Psoas muscle (tissue), 8 donors: Measurements from ENCODE around the gene LHX8. TPM values are rescaled to one million over a fixed set of nuclear protein-coding genes. Genes with fewer than 3 reads are reported as not detected.

Source experiments
- ATAC-seq, 4 donors: fragments of 200-7000 bp; cut with Tn5 transposase; one replicate each; pipeline ENCODE4 v1.9.1; 2020; ENCODE audit warnings: moderate library complexity in 3 of 4, mild to moderate bottlenecking in 2 of 4
- DNase-seq, 2 donors: peaks; one replicate each; pipeline ENCODE4 v3.0.0-alpha.2; 2020
- H3K27ac ChIP-seq: fragments of 200-600 bp; one replicate; pipeline ENCODE4 v1.8.0; 2022
- H3K27me3 ChIP-seq, 3 donors: fragments of 200-600 bp in 1 of 3; one replicate each; pipeline versions ENCODE4 v1.6.1 to v1.8.0; 2013 to 2022; ENCODE audit warnings: low read length in 2 of 3, mild to moderate bottlenecking in 2 of 3, moderate library complexity in 1 of 3; ENCODE audit not compliant: insufficient read depth in 3 of 3
- H3K36me3 ChIP-seq, 2 donors: fragments of 200-600 bp in 1 of 2; one replicate each; pipeline versions ENCODE4 v1.6.1 to v1.8.0; 2013 to 2022; ENCODE audit warnings: low read depth in 1 of 2, mild to moderate bottlenecking in 1 of 2, moderate library complexity in 1 of 2; ENCODE audit not compliant: insufficient read depth in 1 of 2
- H3K4me1 ChIP-seq: fragments of 200-600 bp; one replicate; pipeline ENCODE4 v1.8.0; 2022
- H3K4me3 ChIP-seq: fragments of 200-600 bp; one replicate; pipeline ENCODE4 v1.8.0; 2022; ENCODE audit warnings: mild to moderate bottlenecking
- H3K9me3 ChIP-seq: fragments of 200-600 bp; one replicate; pipeline ENCODE4 v1.8.0; 2022
- WGBS, 3 donors: extraction: QIAGEN DNeasy Blood & Tissue Kit; methylation state at CpG; one replicate each; pipeline versions ENCODE4 v1.1.6 to v1.1.7; 2013; 5-methylcytosine and 5-hydroxymethylcytosine counted together
- intact Hi-C, 2 donors: fragments of 100-400 bp; cut with DNase I; formaldehyde crosslinking; loops; one replicate each; pipeline versions ENCODE4 v1.11.0 to v1.14.2; 2022
- polyA plus RNA-seq, 3 donors: library from polyadenylated mRNA; stranded (reverse); fragments of 200-250 nt; gene quantifications; one replicate each; pipeline ENCODE4 v1.2.3, GENCODE V29; 2013
- total RNA-seq, 4 donors: library from RNA; stranded (reverse); fragmentation: NEBNext Ultra II Directional in 2 of 4; extraction: Animal tissue kit (Norgen Biotek cat#: 25700) in 2 of 4; gene quantifications; one replicate each; pipeline versions ENCODE4 v1.2.1 to v1.2.4, GENCODE V29; 2021 to 2023
- TF ChIP-seq, protein P1 (sequence below): fragments of 200-600 bp; IDR thresholded peaks from one replicate; pipeline ENCODE4 v1.8.0; 2022; ENCODE audit warnings: antibody characterized with exemption
- donor health status: healthy with polysubstance abuse.
- donor health status: DM: no; HTN: no; CAD: no; lungs with moderate emphysema.
- donor health status: Bipolar disorder and iron deficiency.
- donor health status: healthy.
- donor health status: DM: yes; HTN: yes; CAD: no.
- donor health status: DM: no; HTN: no; CAD: no.
- donor health status: DM: no; HTN: no; CAD: no.
- donor health status: DM: yes; HTN: yes; CAD: no.

Gene LHX8
- total and polyA plus RNA-seq, 7 donors = not detected

- ATAC-seq = no peak
- no peak overlapping the region for H3K4me3 ChIP-seq
- TF ChIP-seq, protein P1, sequence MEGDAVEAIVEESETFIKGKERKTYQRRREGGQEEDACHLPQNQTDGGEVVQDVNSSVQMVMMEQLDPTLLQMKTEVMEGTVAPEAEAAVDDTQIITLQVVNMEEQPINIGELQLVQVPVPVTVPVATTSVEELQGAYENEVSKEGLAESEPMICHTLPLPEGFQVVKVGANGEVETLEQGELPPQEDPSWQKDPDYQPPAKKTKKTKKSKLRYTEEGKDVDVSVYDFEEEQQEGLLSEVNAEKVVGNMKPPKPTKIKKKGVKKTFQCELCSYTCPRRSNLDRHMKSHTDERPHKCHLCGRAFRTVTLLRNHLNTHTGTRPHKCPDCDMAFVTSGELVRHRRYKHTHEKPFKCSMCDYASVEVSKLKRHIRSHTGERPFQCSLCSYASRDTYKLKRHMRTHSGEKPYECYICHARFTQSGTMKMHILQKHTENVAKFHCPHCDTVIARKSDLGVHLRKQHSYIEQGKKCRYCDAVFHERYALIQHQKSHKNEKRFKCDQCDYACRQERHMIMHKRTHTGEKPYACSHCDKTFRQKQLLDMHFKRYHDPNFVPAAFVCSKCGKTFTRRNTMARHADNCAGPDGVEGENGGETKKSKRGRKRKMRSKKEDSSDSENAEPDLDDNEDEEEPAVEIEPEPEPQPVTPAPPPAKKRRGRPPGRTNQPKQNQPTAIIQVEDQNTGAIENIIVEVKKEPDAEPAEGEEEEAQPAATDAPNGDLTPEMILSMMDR = no peak
- intact Hi-C loops = no loop called here
- DNase-seq = no peak
- no peak overlapping the region for H3K27ac ChIP-seq
- no peaks in the 10 kb centered on the region for H3K4me1 ChIP-seq
- H3K27me3 ChIP-seq = peaks cover 0 to 44% (median 31%) of the 10 kb centered on the region in 3 donors
- WGBS, 3 donors = 83 to 89% (median 86%) methylated on average over 1 of the region's 1 CpG
- H3K36me3 ChIP-seq = no peaks in the 10 kb centered on the region
- no peaks in the 10 kb centered on the region for H3K9me3 ChIP-seq
These were observed 10.4 kb upstream of the LHX8 start for GRCh38 chr1:75123756-75124155.

- no peaks in the 10 kb centered on the region for H3K36me3 ChIP-seq
- TF ChIP-seq, protein P1 = no peak
- peaks cover 2 to 51% (median 34%) of the 10 kb centered on the region in 3 donors for H3K27me3 ChIP-seq
- intact Hi-C loops = no loop called here
- DNase-seq (no peak), ATAC-seq (no peak)
- H3K9me3 ChIP-seq = no peaks in the 10 kb centered on the region
- no peak overlapping the region for H3K4me3 ChIP-seq
- no peaks in the 10 kb centered on the region for H3K4me1 ChIP-seq
- 23 to 47% (median 39%) methylated on average over 20 to 23 of the region's 23 CpGs for WGBS, 3 donors
- no peak overlapping the region for H3K27ac ChIP-seq
These were observed 9.7 kb upstream of the LHX8 start for GRCh38 chr1:75124510-75124909.

GRCh38 chr1:75125161-75125726, 8.9 kb upstream of the LHX8 start:
- H3K27me3 ChIP-seq = peaks cover 6 to 59% (median 40%) of the 10 kb centered on the region in 3 donors
- peak overlapping the region; percentile 11 for H3K4me3 ChIP-seq
- WGBS, 3 donors = 17 to 27% (median 18%) methylated on average over 38 of the region's 38 CpGs
- DNase-seq = no peak
- ATAC-seq = no peak
- TF ChIP-seq, protein P1 = no peak
- intact Hi-C loops = no loop called here
- H3K27ac ChIP-seq = no peak overlapping the region
- no peaks in the 10 kb centered on the region for H3K4me1 ChIP-seq
- no peaks in the 10 kb centered on the region for H3K36me3 ChIP-seq
- H3K9me3 ChIP-seq = no peaks in the 10 kb centered on the region

GRCh38 chr1:75126611-75127101, 7.5 kb upstream of the LHX8 start:
- Histone ChIP-seq H3K27ac (no peak overlapping the region), H3K4me1 (no peaks in the 10 kb centered on the region), H3K27me3 (peaks cover 8 to 73% (median 52%) of the 10 kb centered on the region in 3 donors), H3K9me3 (no peaks in the 10 kb centered on the region), H3K36me3 (no peaks in the 10 kb centered on the region), H3K4me3 (no peak overlapping the region)
- no peak for ATAC-seq
- DNase-seq = no peak
- TF ChIP-seq, protein P1 = no peak
- intact Hi-C loops = no loop called here
- WGBS, 3 donors = 22 to 41% (median 24%) methylated on average over 12 of the region's 12 CpGs
